ENCODE measurements around the gene NXF1.

- TF ChIP-seq CTCF (IDR thresholded peaks at IDR 0.05) (no peak), POLR2A (IDR thresholded peaks at IDR 0.05) (peak; percentile 70 to 81), EP300 (IDR thresholded peaks at IDR 0.05) (no peak), POLR2AphosphoS5 (IDR thresholded peaks at IDR 0.05) (peak; percentile 70 to 95 (median 86))
These were observed 13.6 kb downstream of the NXF1 start, which contains the start of gene TMEM223 for GRCh38 chr11:62791501-62792201.
